SJSA1 (cell line): Measurements from ENCODE around the gene SOX10. TPM values are rescaled to one million over a fixed set of nuclear protein-coding genes. Genes with fewer than 3 reads are reported as not detected.

Experiments
- DNase-seq, 2 experiments: peaks; one replicate each; pipeline ENCODE4 v3.0.0-alpha.2; 2015 to 2020; ENCODE audit warnings: low spot score in 2 of 2, low read depth in 1 of 2
- H3K27ac ChIP-seq: fragments of 250-450 bp; sonication (Bioruptor Pico); 2 replicates; pipeline ENCODE4 v1.5.1; 2020; ENCODE audit warnings: mild to moderate bottlenecking, moderate library complexity
- H3K27me3 ChIP-seq: fragments of 250-450 bp; sonication (Bioruptor Pico); replicated peaks from 2 replicates; pipeline ENCODE4 v1.5.1; 2020; ENCODE audit warnings: mild to moderate bottlenecking, moderate library complexity
- H3K36me3 ChIP-seq: fragments of 250-450 bp; sonication (Bioruptor Pico); 2 replicates; pipeline ENCODE4 v1.5.1; 2020; ENCODE audit warnings: mild to moderate bottlenecking
- H3K4me1 ChIP-seq: fragments of 250-450 bp; sonication (Bioruptor Pico); replicated peaks from 2 replicates; pipeline ENCODE4 v1.6.1; 2021; ENCODE audit warnings: mild to moderate bottlenecking
- H3K4me3 ChIP-seq: fragments of 250-450 bp; sonication (Bioruptor Pico); 2 replicates; pipeline ENCODE4 v1.5.1; 2020; ENCODE audit warnings: mild to moderate bottlenecking
- H3K9me3 ChIP-seq: fragments of 250-450 bp; sonication (Bioruptor Pico); replicated peaks from 2 replicates; pipeline ENCODE4 v1.5.1; 2020; ENCODE audit warnings: mild to moderate bottlenecking
- total RNA-seq: library from RNA; depleted of rRNA; stranded (reverse); fragments of >200 nt; shearing (Covaris generic); gene quantifications from 2 replicates; pipeline ENCODE4 v1.2.3, GENCODE V29; 2014

SOX10 gene
- total RNA-seq, 1 experiment from 2014 or later = not detected

DNA sequence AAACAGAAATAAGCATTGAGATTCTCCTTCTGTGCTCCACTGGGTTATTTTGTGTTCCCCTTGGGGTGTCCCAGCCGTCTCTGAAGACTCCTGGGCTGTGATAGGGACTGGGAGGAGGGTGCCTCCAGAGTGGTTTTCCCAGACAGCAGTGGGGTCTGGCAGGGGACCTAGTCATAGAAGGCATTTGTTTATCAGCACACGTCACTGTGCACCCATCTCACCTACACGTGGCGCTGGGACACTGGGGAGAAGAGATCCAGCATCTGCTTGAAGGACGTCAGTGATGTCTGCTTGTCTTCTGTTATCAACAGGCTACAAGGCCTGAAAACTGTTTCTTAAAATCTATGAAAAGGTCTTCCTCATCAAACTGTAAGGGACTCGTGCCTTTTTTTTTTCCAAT, 38.7 kb upstream of the SOX10 start:
- Histone ChIP-seq H3K9me3 (no peaks in the 10 kb centered on the region), H3K27ac (no peak overlapping the region), H3K27me3 (no peaks in the 10 kb centered on the region), H3K36me3 (no peaks in the 10 kb centered on the region), H3K4me1 (no peaks in the 10 kb centered on the region), H3K4me3 (no peak overlapping the region)
- no peak for DNase-seq

DNA sequence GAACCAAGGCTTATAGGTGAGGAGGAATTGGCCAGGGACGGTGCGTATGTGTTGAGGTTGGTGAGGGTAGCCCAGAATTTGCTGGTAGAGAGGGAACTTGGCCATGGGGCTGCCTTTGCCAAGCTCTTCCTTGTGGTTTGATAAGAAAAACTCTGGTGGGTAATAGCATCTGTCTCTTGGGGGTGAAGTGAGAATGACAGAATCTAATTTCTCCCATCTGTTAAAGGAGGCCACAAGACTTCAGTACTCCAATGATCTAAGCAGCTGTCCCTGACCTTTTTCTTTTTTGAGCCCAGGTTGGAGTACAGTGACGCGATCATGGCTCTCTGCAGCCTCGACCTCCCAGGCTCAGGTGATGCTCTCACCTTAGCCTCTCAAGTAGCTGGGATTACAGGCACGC, 36.9 kb upstream of the SOX10 start:
- Histone ChIP-seq H3K4me3 (no peak overlapping the region), H3K9me3 (no peaks in the 10 kb centered on the region), H3K36me3 (no peaks in the 10 kb centered on the region), H3K27ac (no peak overlapping the region), H3K4me1 (peaks cover 4% of the 10 kb centered on the region; the same call in 1 of the 2 replicates), H3K27me3 (no peaks in the 10 kb centered on the region)
- no peak for DNase-seq

DNA sequence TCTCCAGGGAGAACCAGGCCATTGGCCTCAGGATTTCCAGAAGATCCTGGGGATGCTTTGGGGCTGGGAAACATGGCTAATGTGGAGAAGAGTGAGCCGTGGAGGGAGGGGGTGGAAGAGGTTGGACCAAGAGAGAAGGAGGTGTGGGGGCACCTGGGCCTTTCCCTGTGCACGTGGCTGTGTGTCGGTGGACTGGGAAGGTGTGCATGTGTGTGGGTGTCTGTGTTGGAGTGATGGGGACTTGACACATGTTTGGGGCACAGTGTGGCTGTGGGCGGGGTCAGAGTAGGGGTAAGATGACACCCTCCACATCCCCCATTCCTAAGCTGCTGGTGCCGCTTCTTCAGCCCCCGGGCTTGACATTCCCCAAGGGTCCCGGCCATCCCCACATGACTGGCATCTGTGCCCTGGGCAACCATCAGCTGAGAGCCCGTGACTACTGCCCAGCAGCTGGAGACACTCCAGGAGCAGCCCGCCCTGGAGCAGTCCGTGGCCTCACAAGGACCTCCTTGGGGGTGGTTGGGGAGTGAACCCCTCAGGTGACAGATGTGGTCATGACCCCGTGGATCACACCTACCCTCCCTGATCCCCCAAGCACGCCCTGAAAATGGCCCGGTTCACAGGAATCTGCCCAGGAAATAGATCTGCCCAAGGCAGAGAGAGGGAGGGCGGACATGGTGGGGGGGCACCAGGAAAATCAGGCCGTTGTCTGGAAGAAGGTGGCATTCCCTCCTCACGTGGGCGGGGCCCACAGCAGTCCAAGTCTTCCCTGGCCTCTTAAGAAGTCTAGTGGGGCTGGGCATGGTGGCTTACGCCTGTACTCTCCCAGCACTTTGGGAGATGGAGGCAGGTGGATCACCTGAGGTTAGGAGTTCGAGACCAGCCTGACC, 34.8 kb upstream of the SOX10 start:
- 0 out of 2 replicates have a peak, but pooled peaks cover 3% of the 10 kb centered on the region for H3K9me3 ChIP-seq
- DNase-seq = no peak
- H3K27me3 ChIP-seq = no peaks in the 10 kb centered on the region
- H3K4me3 ChIP-seq = no peak overlapping the region
- no peak overlapping the region for H3K27ac ChIP-seq
- no peaks in the 10 kb centered on the region for H3K36me3 ChIP-seq
- H3K4me1 ChIP-seq = peaks cover 4% of the 10 kb centered on the region; the same call in 1 of the 2 replicates

DNA sequence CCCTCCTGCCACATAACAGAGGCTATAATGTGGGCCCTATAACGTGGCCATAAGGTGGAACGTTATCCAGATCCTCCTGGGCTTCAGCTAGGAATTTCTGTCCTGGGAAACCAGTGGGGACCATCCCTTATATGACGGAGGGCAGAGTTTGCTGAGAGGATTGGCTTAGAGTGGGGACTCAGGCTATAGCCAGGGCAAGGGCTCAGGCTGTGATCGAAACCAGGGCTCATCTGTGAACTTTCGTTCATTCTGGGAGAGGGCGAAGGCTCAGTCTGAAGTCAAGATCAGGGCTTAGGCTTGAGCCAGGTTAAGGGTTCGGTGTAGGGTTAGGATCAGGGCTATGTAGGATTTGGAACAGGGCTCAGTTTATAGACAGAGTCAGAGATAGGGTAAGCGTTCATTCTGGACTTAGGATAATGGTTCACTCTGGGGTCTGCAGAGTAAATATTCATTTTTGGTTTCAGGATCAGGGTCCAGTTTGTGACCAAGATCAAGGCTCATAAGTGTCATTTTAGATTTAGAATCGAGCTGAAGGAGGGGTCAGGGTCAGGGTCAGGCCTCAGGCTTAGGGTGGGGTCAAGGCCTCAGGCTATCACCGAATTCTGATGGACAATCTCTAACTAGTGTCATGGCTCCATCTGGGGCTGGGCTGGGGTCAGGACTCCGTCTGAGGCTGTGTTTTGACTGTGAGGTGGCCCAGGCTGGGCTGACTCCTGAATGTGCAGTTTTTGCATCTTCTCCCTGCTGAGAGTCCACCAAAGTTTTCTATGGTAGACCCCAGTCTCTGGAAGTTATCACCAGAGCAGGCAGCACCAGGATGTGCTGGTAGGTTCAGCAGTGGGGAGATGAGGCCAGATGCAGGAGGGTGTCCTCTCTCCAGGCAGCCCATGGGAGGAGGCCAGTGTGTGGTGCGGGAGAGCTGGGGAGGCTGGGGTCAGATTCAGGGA, 33.9 kb upstream of the SOX10 start:
- Histone ChIP-seq H3K36me3 (no peaks in the 10 kb centered on the region), H3K4me1 (peaks cover 4% of the 10 kb centered on the region; the same call in 1 of the 2 replicates), H3K27me3 (no peaks in the 10 kb centered on the region), H3K9me3 (0 out of 2 replicates have a peak, but pooled peaks cover 3% of the 10 kb centered on the region), H3K27ac (no peak overlapping the region), H3K4me3 (no peak overlapping the region)
- no peak for DNase-seq

DNA sequence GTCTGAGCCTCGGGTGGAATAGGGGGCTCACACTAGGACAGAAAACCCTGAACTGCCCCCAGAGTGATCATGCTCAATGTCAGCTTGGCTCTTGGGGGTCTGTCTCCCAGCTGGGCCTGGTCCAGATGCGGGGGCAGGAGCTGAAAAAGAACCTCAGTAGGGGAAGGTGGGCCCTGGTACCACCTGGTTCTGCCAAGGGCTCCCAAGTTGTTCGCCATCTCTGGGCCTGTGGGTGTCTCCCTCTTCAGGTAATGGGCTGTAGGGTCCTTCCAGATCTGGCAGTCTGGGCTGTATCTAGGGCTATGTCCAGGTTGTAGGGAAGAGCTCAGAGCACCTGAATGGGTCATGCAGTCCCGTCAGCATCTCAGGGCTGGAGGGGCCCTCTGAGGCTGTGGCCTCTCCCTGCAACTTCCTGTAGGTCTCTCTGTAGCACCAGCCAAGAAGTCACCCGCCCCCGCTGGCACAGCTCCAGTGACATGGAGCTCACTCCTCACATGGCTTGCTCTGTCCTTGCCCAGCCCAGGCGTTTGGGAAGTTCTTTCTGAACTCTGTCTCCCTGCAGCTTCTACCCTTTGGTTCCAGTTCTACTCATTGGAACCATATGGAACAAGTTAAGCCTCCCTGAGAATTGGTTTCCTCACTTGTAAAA, 33.0 kb upstream of the SOX10 start:
- DNase-seq = no peak
- Histone ChIP-seq H3K27ac (no peak overlapping the region), H3K36me3 (no peaks in the 10 kb centered on the region), H3K4me1 (peaks cover 4% of the 10 kb centered on the region; the same call in 1 of the 2 replicates), H3K9me3 (0 out of 2 replicates have a peak, but pooled peaks cover 3% of the 10 kb centered on the region), H3K4me3 (no peak overlapping the region), H3K27me3 (no peaks in the 10 kb centered on the region)

DNA sequence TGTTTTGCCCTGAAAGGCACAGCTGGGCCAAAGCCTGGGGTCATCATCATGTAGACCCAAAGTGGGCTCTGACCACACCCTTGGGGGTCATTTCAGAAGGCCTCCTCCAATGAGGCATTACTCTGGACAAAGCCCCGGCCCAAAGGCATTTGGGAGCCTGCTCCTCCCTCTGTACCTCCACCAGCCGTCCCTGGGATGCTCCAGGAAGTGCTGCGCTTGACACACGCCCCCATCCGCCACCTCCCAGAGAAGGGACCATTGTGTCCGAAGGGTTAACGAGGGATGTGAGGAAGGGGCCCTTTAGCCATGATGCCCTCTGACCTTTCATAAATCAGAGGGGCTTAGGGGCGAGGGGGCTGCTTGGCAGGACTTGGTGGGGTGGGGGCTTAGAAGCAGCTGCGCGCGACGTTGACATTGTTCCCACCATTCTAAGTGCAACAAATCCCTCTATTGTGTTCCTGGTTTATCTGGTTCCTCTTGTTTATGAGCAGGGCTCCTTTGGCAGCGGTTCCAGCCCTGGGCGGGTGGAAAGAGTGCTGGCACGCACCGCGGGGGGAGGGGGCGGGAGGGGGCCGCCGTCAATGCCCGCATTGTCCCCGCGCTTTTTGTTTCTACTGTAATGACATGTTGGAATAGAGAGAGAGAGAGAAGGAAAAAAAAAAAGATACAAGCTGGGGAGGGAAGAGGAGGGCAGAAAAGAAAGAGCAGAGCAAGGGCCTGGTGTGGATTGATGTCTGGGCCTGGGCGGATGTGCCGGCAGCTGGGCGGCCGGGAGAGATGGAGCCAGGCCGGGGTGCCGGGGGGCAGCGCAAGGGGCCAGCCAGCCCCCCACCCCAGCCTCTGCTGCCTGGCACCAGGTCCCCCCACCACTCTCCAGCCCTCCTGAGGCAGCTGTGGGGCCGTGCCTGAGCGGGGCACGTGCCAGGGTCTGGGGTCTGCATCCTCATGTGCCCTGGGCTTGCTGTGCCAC, 32.1 kb upstream of the SOX10 start:
- no peak overlapping the region for H3K27ac ChIP-seq
- no peaks in the 10 kb centered on the region for H3K36me3 ChIP-seq
- H3K27me3 ChIP-seq = no peaks in the 10 kb centered on the region
- 0 out of 2 replicates have a peak, but pooled peaks cover 3% of the 10 kb centered on the region for H3K9me3 ChIP-seq
- peak in 1 of 2 experiments; percentile 16 for DNase-seq
- H3K4me3 ChIP-seq = no peak overlapping the region
- H3K4me1 ChIP-seq = peaks cover 4% of the 10 kb centered on the region; the same call in 1 of the 2 replicates

DNA sequence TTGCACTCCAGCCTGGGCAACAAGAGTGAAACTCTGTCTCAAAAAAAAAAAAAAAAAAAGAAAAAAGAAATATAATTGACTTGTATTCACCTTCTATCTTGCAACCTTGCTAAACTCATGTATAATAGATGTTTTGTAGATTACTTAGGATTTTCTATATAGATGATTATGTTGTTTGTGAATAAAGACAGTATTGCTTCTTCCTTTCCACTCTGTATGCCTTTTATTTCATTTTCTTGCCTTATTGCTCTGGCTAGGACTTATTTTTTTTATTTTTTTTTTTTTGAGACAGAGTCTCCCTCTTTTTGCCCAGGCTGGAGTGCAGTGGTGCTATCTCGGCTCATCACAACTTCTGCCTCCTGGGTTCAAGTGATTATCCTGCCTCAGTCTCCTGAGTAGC, 29.7 kb upstream of the SOX10 start:
- peaks cover 4% of the 10 kb centered on the region; the same call in 1 of the 2 replicates for H3K4me1 ChIP-seq
- H3K27ac ChIP-seq = no peak overlapping the region
- no peak overlapping the region for H3K4me3 ChIP-seq
- DNase-seq = no peak
- no peaks in the 10 kb centered on the region for H3K36me3 ChIP-seq
- no peaks in the 10 kb centered on the region for H3K27me3 ChIP-seq
- 0 out of 2 replicates have a peak, but pooled peaks cover 3% of the 10 kb centered on the region for H3K9me3 ChIP-seq

DNA sequence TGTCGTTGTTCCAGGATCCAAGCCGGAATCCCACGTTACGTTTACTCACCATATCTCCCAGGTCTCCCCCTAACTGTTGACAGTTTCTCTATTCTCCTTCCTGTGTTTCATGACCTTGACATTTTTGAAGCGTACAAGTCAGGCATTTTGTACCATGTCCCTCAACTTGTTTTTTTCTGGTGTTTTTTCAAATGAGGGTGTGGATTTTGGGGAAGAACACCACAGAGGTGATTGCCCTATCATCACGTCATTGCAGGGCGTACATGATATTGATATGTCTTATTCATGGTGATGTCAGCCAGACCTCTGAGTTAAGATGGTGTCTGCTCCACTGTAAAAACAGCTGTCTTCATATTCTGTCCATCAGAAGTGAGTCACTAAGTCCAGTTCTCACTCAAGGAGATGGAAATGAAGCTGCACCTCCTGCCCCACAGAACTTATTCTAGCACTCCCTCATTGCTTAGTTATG, 28.3 kb upstream of the SOX10 start:
- Histone ChIP-seq H3K4me3 (no peak overlapping the region), H3K4me1 (peaks cover 4% of the 10 kb centered on the region; the same call in 1 of the 2 replicates), H3K27me3 (no peaks in the 10 kb centered on the region), H3K9me3 (0 out of 2 replicates have a peak, but pooled peaks cover 3% of the 10 kb centered on the region), H3K27ac (no peak overlapping the region), H3K36me3 (no peaks in the 10 kb centered on the region)
- no peak for DNase-seq

DNA sequence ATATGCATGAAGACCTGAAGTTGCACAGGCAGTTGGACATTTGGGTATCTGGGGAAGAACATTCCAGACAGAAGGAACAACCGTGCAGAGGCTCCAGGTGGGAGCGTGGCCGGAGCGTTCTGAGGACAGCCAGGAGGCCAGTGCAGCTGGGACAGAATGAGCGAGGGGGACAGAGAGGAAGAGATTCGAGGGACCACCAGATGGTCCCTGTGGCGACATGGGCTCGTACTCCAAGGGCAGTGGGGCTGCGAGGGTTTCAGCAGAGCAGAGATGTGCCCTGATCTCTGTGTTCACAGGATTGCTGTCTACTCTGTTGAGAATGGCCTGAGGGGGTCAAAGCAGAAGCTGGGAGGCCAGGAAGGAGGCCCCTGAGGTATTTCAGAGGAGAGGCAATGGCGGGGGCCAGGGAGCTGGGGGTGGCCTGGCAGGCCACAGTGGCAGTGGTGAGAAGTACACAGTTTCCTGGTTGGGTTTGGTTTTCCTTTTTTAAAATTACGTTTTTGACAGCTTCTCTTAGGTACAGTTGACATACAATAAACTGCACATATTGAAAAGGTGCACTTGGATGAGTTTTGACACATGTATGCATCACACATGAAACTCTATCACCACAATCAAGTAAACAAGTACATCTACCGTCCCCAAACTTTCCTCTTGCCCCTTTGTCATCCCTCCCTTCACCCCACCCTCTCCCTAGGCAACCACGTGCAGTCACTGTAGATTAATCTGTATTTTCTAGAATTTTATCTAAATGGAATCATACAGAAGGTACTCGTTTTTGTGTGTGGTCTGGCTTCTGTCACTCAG, 24.8 kb upstream of the SOX10 start:
- no peaks in the 10 kb centered on the region for H3K27me3 ChIP-seq
- H3K27ac ChIP-seq = no peak overlapping the region
- DNase-seq = no peak
- no peaks in the 10 kb centered on the region for H3K4me1 ChIP-seq
- H3K9me3 ChIP-seq = no peaks in the 10 kb centered on the region
- H3K4me3 ChIP-seq = no peak overlapping the region
- H3K36me3 ChIP-seq = no peaks in the 10 kb centered on the region

DNA sequence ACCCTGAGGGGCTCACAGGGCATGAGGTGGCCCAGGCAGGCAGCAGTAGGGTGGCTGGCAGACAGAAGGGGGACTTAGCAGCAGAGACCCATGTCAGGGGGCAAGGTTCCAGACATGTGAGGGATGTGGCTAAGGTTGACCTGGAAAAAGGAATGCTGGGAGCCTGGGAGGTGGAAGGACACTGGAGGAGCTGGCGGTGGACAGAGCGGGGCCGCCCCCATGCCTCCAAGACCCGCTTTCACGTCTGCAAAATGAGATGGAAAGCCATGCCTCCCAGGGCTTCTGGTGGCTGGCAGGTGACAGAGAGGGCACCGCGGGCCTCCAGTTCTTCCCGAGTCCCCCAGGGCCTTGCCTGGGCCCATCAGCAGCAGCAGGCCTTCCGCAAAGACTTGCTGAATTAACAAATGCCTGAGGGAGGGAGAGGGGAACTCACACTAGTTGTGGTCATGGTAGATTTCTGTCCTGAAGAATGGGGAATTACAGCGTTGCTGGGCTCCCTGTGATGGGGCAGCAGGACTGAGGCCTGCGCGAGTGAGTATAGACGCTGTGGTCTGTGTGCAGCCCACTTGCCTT, 23.1 kb upstream of the SOX10 start:
- no peaks in the 10 kb centered on the region for H3K36me3 ChIP-seq
- H3K4me3 ChIP-seq = no peak overlapping the region
- no peaks in the 10 kb centered on the region for H3K4me1 ChIP-seq
- H3K9me3 ChIP-seq = no peaks in the 10 kb centered on the region
- H3K27ac ChIP-seq = no peak overlapping the region
- DNase-seq = no peak
- no peaks in the 10 kb centered on the region for H3K27me3 ChIP-seq

DNA sequence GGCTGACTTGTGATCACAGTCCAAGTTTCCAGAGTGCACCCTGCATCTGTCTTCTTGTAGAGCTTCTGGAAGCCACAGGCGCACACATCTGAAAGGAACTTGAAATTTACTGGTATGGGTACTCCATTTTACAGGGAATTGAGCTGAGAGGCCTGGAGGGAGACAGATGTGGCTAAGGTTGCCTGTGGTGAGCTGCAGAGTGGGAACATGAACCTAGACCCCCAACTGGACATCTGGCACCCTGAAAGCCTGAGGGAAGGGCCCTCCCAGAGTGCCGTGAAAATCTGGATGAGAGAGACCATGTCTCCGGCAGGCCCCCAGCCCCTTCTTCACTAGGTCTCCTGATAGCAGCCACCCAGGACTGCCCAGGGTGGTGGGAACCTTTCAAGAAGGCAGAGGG, 22.6 kb upstream of the SOX10 start:
- Histone ChIP-seq H3K4me3 (no peak overlapping the region), H3K9me3 (no peaks in the 10 kb centered on the region), H3K36me3 (no peaks in the 10 kb centered on the region), H3K4me1 (no peaks in the 10 kb centered on the region), H3K27me3 (no peaks in the 10 kb centered on the region), H3K27ac (no peak overlapping the region)
- no peak for DNase-seq
